Measurements from ENCODE around the gene ITPRIP. TPM values are rescaled to one million over a fixed set of nuclear protein-coding genes. Genes with fewer than 3 reads are reported as not detected.

ITPRIP gene
- polyA plus RNA-seq, 1 of the 3 experiments (the other 2 are of a cell fraction): 22.1 TPM

DNA sequence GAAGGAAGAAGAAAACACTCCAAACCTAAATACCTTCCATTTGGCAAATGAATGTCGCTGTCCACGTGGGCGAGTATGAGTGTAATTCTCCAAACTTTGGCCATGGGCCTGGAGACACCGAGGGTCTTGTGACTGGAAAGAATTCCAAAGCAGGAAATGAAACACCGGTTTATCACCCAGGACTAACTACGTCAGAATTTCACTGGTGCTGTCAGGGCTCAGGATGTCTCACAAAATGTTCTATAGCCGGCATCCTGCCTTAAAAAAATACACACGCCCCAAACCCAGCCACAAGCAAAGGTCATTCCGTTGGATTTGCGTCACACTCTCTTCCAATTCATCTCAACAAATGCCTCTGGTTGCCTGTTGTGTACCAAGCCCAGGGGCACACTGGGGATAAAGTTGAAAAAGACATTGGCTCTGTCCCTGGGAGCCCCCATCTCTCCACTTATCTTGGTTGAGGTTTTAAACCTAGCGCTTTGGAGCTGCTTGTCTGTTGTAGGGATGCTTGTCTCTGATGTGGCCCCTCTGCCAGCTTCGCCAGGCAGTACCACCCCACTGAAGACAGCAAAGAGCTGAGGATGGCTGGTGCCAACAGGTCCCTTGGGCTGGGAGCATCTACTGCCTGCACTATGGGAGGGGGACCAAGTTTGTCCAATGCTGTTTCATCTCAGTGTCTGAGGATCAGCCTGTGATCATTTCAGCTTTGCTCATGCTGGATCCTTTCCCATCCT lies 38.1 kb downstream of the ITPRIP start:
- 25% methylated on average over 11 of the region's 12 CpGs for WGBS (ENCODE audit: low lambda C conversion rate)
- Histone ChIP-seq H3K4me2 (peak overlapping the region; percentile 83), H2AFZ (ENCODE audit: low read depth) (no peak overlapping the region; the same call in 1 of the 2 replicates), H3F3A (replicated peaks; ENCODE audit: insufficient read depth) (peaks cover 19% of the 10 kb centered on the region), H3K36me3 (replicated peaks in 1 of 2; ENCODE audit: control insufficient read depth in 1 of 2, insufficient read depth in 2 of 2, low read length in 1 of 2) (no peaks in the 10 kb centered on the region), H3K4me1 (ENCODE audit: control insufficient read depth in 1 of 2, insufficient read depth in 2 of 2, low read depth in 1 of 2, low read length in 1 of 2) (peaks cover 22 to 33% of the 10 kb centered on the region in 2 experiments), H4K20me1 (ENCODE audit: insufficient read depth) (no peaks in the 10 kb centered on the region), H3K9me2 (no peaks in the 10 kb centered on the region), H3K27ac (ENCODE audit: low read depth in 2 of 2, low read length in 1 of 2) (peak overlapping the region; percentile 96 to 98), H3K9ac (peak overlapping the region; percentile 82), H3K4me3 (ENCODE audit: low read depth in 2 of 2, low read length in 1 of 2) (peak overlapping the region; percentile 9 to 15; a peak in 2 of 4 replicates), H3K27me3 (ENCODE audit: insufficient read depth) (no peaks in the 10 kb centered on the region), H3K9me3 (no peaks in the 10 kb centered on the region), H3K79me2 (ENCODE audit: insufficient read depth) (no peaks in the 10 kb centered on the region)
- CTCF ChIA-PET: interaction anchor here (0.7 to 3.5 kb wide), 15 partner anchors 8 to 322 kb away, joined by 3 to 46 read pairs (median 5); partner anchors contain the start of genes CFAP58 and ITPRIP
- POLR2A ChIA-PET: interaction anchor here (1.1 kb wide), 1 partner anchor 38 kb away, joined by 3 read pairs; the partner anchor contains the start of gene ITPRIP
- no peak for DNase-seq
- TF ChIP-seq FOXJ3 (CRISPR knock-in tag; IDR thresholded peaks at IDR 0.05): no peak
- TF ChIP-seq SIN3A (IDR thresholded peaks at IDR 0.05; ENCODE audit: borderline replicate concordance, low read depth, low read length): no peak
- TF ChIP-seq, protein P1, sequence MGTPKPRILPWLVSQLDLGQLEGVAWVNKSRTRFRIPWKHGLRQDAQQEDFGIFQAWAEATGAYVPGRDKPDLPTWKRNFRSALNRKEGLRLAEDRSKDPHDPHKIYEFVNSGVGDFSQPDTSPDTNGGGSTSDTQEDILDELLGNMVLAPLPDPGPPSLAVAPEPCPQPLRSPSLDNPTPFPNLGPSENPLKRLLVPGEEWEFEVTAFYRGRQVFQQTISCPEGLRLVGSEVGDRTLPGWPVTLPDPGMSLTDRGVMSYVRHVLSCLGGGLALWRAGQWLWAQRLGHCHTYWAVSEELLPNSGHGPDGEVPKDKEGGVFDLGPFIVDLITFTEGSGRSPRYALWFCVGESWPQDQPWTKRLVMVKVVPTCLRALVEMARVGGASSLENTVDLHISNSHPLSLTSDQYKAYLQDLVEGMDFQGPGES (IDR thresholded peaks at IDR 0.05; ENCODE audit: low read depth, low read length): no peak
- TF ChIP-seq, protein P2, sequence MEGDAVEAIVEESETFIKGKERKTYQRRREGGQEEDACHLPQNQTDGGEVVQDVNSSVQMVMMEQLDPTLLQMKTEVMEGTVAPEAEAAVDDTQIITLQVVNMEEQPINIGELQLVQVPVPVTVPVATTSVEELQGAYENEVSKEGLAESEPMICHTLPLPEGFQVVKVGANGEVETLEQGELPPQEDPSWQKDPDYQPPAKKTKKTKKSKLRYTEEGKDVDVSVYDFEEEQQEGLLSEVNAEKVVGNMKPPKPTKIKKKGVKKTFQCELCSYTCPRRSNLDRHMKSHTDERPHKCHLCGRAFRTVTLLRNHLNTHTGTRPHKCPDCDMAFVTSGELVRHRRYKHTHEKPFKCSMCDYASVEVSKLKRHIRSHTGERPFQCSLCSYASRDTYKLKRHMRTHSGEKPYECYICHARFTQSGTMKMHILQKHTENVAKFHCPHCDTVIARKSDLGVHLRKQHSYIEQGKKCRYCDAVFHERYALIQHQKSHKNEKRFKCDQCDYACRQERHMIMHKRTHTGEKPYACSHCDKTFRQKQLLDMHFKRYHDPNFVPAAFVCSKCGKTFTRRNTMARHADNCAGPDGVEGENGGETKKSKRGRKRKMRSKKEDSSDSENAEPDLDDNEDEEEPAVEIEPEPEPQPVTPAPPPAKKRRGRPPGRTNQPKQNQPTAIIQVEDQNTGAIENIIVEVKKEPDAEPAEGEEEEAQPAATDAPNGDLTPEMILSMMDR (IDR thresholded peaks at IDR 0.05): no peak
- TF ChIP-seq EZH2phosphoT487 (IDR thresholded peaks at IDR 0.05; ENCODE audit: borderline replicate concordance, low read depth): no peak
- TF ChIP-seq EP300 (IDR thresholded peaks at IDR 0.05; ENCODE audit: borderline replicate concordance in 1 of 2, low read depth in 1 of 2, low read length in 1 of 2): peak in 1 of 2 experiments; percentile 50; a peak in 1 of 4 replicates
- TF ChIP-seq, protein P3, sequence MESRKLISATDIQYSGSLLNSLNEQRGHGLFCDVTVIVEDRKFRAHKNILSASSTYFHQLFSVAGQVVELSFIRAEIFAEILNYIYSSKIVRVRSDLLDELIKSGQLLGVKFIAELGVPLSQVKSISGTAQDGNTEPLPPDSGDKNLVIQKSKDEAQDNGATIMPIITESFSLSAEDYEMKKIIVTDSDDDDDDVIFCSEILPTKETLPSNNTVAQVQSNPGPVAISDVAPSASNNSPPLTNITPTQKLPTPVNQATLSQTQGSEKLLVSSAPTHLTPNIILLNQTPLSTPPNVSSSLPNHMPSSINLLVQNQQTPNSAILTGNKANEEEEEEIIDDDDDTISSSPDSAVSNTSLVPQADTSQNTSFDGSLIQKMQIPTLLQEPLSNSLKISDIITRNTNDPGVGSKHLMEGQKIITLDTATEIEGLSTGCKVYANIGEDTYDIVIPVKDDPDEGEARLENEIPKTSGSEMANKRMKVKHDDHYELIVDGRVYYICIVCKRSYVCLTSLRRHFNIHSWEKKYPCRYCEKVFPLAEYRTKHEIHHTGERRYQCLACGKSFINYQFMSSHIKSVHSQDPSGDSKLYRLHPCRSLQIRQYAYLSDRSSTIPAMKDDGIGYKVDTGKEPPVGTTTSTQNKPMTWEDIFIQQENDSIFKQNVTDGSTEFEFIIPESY (IDR thresholded peaks at IDR 0.05; ENCODE audit: borderline replicate concordance, low read depth): no peak
- TF ChIP-seq, protein P4, sequence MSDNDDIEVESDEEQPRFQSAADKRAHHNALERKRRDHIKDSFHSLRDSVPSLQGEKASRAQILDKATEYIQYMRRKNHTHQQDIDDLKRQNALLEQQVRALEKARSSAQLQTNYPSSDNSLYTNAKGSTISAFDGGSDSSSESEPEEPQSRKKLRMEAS (IDR thresholded peaks at IDR 0.05; ENCODE audit: low read depth): peak; percentile 82
- TF ChIP-seq, protein P5, sequence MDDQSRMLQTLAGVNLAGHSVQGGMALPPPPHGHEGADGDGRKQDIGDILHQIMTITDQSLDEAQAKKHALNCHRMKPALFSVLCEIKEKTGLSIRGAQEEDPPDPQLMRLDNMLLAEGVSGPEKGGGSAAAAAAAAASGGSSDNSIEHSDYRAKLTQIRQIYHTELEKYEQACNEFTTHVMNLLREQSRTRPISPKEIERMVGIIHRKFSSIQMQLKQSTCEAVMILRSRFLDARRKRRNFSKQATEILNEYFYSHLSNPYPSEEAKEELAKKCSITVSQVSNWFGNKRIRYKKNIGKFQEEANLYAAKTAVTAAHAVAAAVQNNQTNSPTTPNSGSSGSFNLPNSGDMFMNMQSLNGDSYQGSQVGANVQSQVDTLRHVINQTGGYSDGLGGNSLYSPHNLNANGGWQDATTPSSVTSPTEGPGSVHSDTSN (IDR thresholded peaks at IDR 0.05): no peak; the same call in 1 of the 2 replicates
- no peak for TF ChIP-seq SMC3 (IDR thresholded peaks at IDR 0.05; ENCODE audit: low read depth, low read length)
- TF ChIP-seq NFIC (IDR thresholded peaks at IDR 0.05; ENCODE audit: borderline replicate concordance): peak; percentile 58; the same call in 1 of the 2 replicates
- no peak for TF ChIP-seq RFX5 (IDR thresholded peaks at IDR 0.05; ENCODE audit: low read length)
- TF ChIP-seq FOXM1 (IDR thresholded peaks at IDR 0.05; ENCODE audit: low read depth): no peak
- no peak for TF ChIP-seq NRF1 (IDR thresholded peaks at IDR 0.05; ENCODE audit: low read depth, low read length)
- TF ChIP-seq JUND (IDR thresholded peaks at IDR 0.05): no peak
- TF ChIP-seq, protein P6, sequence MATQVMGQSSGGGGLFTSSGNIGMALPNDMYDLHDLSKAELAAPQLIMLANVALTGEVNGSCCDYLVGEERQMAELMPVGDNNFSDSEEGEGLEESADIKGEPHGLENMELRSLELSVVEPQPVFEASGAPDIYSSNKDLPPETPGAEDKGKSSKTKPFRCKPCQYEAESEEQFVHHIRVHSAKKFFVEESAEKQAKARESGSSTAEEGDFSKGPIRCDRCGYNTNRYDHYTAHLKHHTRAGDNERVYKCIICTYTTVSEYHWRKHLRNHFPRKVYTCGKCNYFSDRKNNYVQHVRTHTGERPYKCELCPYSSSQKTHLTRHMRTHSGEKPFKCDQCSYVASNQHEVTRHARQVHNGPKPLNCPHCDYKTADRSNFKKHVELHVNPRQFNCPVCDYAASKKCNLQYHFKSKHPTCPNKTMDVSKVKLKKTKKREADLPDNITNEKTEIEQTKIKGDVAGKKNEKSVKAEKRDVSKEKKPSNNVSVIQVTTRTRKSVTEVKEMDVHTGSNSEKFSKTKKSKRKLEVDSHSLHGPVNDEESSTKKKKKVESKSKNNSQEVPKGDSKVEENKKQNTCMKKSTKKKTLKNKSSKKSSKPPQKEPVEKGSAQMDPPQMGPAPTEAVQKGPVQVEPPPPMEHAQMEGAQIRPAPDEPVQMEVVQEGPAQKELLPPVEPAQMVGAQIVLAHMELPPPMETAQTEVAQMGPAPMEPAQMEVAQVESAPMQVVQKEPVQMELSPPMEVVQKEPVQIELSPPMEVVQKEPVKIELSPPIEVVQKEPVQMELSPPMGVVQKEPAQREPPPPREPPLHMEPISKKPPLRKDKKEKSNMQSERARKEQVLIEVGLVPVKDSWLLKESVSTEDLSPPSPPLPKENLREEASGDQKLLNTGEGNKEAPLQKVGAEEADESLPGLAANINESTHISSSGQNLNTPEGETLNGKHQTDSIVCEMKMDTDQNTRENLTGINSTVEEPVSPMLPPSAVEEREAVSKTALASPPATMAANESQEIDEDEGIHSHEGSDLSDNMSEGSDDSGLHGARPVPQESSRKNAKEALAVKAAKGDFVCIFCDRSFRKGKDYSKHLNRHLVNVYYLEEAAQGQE (IDR thresholded peaks at IDR 0.05; ENCODE audit: low read depth, low read length): peak; percentile 81
- peak; percentile 58 for TF ChIP-seq TCF12 (IDR thresholded peaks at IDR 0.05)
- no peak for TF ChIP-seq ELF1 (IDR thresholded peaks at IDR 0.05)
- no peak for TF ChIP-seq CHD2 (IDR thresholded peaks at IDR 0.05; ENCODE audit: low read length, partially characterized antibody)
- TF ChIP-seq MXI1 (IDR thresholded peaks at IDR 0.05; ENCODE audit: low read depth, low read length): no peak
- TF ChIP-seq TAF1 (IDR thresholded peaks at IDR 0.05; ENCODE audit: borderline replicate concordance, low read depth, low read length): no peak
- no peak for TF ChIP-seq RAD21 (IDR thresholded peaks at IDR 0.05; ENCODE audit: low read length)

All from SK-N-SH (cell line).